H1 (cell line): Measurements from ENCODE around the gene MCC. TPM values are rescaled to one million over a fixed set of nuclear protein-coding genes. Genes with fewer than 3 reads are reported as not detected.

Experiments
- polyA plus RNA-seq, 7 experiments: library from polyadenylated mRNA; depleted of rRNA in 3 of 7; stranded (reverse) in 5 of 7; unstranded in 2 of 7; fragments of >200 nt in 5 of 7; fragments of 200-250 nt in 2 of 7; gene quantifications; 1 replicate in 5 of 7; 2 replicates in 1 of 7; 4 replicates in 1 of 7; pipeline versions ENCODE4 v1.2.1 to v1.2.3, GENCODE V29; 2011 to 2013; ENCODE audit warnings: missing spikeins in 2 of 7, mixed read lengths in 2 of 7
- total RNA-seq: library from RNA; stranded (reverse); fragmentation: NEBNext Ultra II Directional; extraction: Animal tissue kit (Norgen Biotek cat#: 25700); gene quantifications from 2 replicates; pipeline ENCODE4 v1.2.1, GENCODE V29; 2021
- TF ChIP-seq, protein P1 (sequence below): IDR thresholded peaks from 2 replicates; pipeline ENCODE4 v1.6.1; 2012; ENCODE audit warnings: inconsistent platforms

The MCC gene
- total and polyA plus RNA-seq, 2 of the 8 experiments (the other 6 are each of a cell fraction or from before 2014, with no cell fraction given): 2.6 to 18.3 TPM

DNA sequence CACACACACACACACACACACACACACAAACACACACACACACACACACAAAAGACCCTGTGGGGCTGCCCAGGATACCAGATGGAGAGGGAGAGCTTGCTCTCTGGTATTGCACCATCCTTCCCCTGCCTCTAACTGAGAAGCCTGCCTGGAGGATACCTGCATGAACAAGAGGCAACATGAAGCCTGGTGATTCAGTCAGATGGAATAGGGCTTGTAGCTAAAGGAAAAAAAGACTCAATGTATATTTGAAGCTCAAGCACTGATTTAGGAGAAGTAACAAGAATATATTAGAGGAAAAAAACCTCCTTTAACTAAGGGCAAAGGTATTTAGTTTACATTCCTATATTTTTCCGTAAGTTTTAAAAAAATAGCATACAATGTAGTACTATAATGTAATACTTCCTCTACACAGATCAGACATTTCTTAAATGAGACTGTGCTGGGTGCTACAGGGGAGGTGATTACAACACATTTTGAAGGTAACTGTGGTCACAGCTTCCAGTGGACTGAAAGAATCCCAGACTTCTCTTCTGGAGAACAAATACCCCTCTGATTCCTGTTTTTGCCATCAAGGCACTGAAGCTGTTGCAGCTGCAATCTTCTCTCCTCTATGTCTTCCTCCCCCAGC lies 342.4 kb downstream of the MCC start (continued):
- TF ChIP-seq, protein P1, sequence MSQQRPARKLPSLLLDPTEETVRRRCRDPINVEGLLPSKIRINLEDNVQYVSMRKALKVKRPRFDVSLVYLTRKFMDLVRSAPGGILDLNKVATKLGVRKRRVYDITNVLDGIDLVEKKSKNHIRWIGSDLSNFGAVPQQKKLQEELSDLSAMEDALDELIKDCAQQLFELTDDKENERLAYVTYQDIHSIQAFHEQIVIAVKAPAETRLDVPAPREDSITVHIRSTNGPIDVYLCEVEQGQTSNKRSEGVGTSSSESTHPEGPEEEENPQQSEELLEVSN: no peak
